Measurements from ENCODE around the gene TIMM13.
"Not testable (repeated sequence)": the region's sequence is repeated elsewhere in the genome, so short reads cannot be mapped to it uniquely, and the experiment has no call there.

TIMM13 gene

GRCh38 chr19:2429917-2430535, 2.6 kb upstream of the TIMM13 start:
- no peak for DNase-seq

DNA sequence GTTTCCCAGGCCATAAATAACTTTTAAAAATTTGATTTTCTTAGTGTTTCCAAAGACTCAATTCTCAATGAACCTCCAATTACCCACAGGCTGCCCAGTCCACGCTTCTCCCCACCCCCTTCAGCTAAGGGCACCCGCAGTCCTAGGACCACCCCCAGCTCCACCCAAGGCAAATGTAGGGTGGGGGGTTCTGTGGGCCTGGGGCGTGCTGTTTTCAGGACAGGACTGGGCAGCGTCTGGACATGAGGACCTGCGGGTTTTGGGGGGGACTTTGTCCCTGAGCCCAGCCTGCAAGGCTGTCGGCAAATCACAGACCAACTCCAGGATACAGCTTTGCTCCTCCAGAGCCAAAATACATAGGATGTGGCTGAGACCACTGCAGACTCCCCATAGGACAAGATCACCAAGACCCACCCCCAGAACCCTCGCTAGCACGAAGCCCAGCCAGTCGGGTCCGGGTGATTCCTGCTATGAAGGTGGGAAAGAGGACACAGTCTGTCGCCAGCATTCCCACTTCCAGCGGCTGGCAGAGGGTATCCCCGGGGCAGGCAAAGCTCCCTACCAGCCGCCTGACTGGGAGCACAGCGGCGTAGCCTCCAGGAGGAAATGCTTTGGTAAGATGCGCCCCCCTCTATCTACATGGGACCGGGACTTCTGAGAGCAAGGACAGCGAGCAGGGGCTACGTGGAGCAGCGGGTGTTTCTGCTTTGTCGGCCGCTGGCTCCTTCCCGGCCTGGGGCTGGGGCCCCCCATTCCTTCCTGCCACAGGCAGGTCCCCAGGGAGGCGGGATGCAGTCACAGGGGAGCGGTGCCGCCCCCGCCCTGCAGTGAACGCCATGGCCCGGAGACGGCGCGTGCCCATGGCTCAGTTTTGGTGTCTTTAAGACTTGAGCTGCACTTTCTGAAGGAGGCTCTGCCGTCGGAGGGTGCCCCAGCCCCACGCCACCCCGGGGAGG, 1.6 kb upstream of the TIMM13 start:
- no peak for DNase-seq

GRCh38 chr19:2428321-2428690, 920 bp upstream of the TIMM13 start:
- DNase-seq, result peak; percentile 37

DNA sequence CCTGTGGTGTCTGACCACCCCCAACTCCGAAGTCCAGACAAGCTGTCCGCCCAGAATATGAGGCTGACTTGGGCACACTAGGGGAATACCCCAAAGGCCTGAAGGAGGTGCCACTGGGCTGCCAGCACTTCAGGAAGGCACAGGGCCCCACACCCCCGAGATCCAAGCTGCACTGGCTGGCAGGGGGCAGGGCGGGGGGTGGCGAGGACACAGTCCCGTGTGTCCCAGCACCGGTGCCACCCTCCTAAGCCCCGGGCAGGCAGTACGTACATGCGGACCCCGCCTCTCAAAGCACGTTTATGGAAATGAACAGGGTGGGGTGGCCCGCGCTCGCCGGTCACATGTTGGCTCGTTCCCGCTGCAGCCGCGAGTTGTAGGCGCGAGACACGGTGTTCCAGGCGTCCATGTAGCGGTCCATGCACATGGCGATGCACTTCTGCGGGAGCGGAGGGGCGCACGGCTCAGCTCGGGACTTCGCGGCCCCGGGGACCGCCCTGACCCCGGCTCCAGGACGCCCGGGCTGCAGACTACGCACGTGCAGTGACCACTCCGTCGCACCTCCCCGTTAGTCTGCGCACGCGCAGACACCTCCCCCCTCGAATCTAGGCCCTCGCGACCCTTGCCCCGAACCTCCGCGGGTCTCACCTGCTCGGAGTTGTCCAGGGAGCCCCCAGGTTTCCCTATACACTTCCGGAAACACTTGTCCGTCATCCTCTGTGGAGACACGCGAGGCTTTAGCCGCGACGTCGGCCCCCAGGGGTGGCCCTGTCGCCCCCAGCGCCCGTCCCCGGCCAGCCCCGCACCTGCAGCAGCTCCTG, 566 bp downstream of the TIMM13 start:
- DNase-seq, result peak; percentile 20

GRCh38 chr19:2425622-2426581, 1.5 kb downstream of the TIMM13 start:
- DNase-seq, result no peak

GRCh38 chr19:2424686-2425621, 2.4 kb downstream of the TIMM13 start:
- no peak for DNase-seq

GRCh38 chr19:2423915-2424685, 3.3 kb downstream of the TIMM13 start:
- no peak for DNase-seq

- DNase-seq, result no peak
Observed at GRCh38 chr19:2423071-2423914, 4.1 kb downstream of the TIMM13 start.

DNA sequence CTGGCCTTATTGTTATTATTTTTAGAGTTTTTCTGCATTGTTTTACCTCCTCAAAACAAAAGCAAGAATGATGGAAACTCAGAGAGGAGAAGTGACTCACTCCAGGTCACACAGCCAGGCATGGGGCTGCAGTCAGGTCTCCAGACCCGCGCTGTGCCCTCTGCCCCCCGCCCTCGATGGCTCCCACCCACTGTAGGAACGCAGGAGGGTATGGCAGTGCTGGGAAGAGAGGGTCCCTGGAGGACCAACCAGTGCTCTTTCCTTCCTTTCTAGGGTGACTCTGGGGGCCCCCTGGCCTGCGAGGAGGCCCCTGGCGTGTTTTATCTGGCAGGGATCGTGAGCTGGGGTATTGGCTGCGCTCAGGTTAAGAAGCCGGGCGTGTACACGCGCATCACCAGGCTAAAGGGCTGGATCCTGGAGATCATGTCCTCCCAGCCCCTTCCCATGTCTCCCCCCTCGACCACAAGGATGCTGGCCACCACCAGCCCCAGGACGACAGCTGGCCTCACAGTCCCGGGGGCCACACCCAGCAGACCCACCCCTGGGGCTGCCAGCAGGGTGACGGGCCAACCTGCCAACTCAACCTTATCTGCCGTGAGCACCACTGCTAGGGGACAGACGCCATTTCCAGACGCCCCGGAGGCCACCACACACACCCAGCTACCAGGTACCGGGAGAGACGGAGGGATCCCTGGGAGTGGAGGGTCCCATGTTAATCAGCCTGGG, 5.6 kb downstream of the TIMM13 start:
- DNase-seq, result no peak

GRCh38 chr19:2420490-2420889, 6.9 kb downstream of the TIMM13 start:
- DNase-seq, result no peak

GRCh38 chr19:2419754-2420153, 7.6 kb downstream of the TIMM13 start:
- no peak for DNase-seq

- no peak for DNase-seq
Observed at GRCh38 chr19:2417881-2418406, 9.4 kb downstream of the TIMM13 start.

- DNase-seq, result not testable (repeated sequence)
Observed at GRCh38 chr19:2417436-2417835, 9.9 kb downstream of the TIMM13 start.

DNA sequence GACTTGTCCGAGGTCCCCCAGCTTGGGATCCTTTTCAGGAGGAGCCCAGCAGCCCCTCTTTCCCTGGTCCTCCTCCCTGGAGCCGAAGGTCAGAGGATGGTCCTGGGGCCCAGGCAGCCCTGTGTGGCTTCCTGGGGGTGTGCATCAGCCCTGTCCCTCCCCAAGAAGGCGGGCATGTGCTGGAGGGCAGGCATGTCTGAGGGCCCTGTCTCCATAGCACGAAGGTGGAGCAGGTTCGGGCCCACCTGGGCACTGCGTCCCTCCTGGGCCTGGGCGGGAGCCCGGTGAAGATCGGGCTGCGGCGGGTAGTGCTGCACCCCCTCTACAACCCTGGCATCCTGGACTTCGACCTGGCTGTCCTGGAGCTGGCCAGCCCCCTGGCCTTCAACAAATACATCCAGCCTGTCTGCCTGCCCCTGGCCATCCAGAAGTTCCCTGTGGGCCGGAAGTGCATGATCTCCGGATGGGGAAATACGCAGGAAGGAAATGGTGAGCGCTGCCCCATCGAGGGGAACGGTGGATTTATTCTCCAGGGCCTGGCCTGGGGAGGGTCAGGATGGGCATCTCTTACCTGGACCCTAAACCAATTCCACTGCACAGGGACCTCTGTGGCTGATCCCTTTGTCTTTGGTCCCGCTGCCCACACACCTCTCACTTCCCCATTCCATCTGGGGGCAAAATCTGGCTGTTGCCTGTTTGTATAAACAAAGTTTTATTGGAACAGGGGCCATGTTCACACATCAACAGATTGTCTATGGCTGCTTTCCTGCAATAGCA, 10.9 kb downstream of the TIMM13 start:
- DNase-seq, result no peak

- DNase-seq, result no peak
Observed at GRCh38 chr19:2415973-2416319, 11.4 kb downstream of the TIMM13 start.

- DNase-seq, result no peak
Observed at GRCh38 chr19:2415281-2415972, 12.0 kb downstream of the TIMM13 start.

DNA sequence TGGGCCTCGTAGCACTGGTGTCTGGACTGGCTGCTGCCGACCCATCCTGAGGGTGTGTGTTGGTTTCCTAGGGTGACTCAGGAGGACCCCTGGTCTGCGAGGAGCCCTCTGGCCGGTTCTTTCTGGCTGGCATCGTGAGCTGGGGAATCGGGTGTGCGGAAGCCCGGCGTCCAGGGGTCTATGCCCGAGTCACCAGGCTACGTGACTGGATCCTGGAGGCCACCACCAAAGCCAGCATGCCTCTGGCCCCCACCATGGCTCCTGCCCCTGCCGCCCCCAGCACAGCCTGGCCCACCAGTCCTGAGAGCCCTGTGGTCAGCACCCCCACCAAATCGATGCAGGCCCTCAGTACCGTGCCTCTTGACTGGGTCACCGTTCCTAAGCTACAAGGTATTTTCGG, 13.8 kb downstream of the TIMM13 start:
- DNase-seq, result no peak
